HEK293T (cell line): ENCODE results near the gene TMOD1.
A peak's percentile ranks its signal among the peaks of the same experiment; 100 is the strongest.

Experiments used
- CTCF ChIA-PET: fragments of 350-600 bp; formaldehyde crosslinking; extraction: SDS; loops from one replicate; lab custom pipeline; 2021; ENCODE audit warnings: antibody characterized with exemption, inconsistent platforms; lab: Yijun Ruan, JAX
- POLR2A ChIA-PET: fragments of 350-600 bp; formaldehyde crosslinking; extraction: SDS; loops from one replicate; lab custom pipeline; 2020; ENCODE audit warnings: antibody characterized with exemption, inconsistent platforms; lab: Yijun Ruan, JAX
- DNase-seq: peaks from one replicate; pipeline ENCODE4 v3.0.0; 2012; ENCODE audit warnings: mixed read lengths; ENCODE audit errors: extremely low spot score
- ARNT ChIP-seq: fragments of 450-650 bp; IDR thresholded peaks from 2 replicates; pipeline ENCODE4 v1.6.1; 2017; ENCODE audit warnings: mild to moderate bottlenecking
- BHLHE40 ChIP-seq: fragments of 450-650 bp; IDR thresholded peaks from 2 replicates; pipeline ENCODE4 v1.6.1; 2016; ENCODE audit warnings: mild to moderate bottlenecking, moderate library complexity, borderline replicate concordance
- CTBP1 ChIP-seq: fragments of 450-650 bp; IDR thresholded peaks from 2 replicates; pipeline ENCODE4 v1.6.1; 2016; ENCODE audit warnings: borderline replicate concordance
- ELF4 ChIP-seq: fragments of 450-650 bp; IDR thresholded peaks from 2 replicates; pipeline ENCODE4 v1.6.1; 2017; ENCODE audit warnings: antibody characterized with exemption
- FOXA1 ChIP-seq: fragments of 450-650 bp; IDR thresholded peaks from 2 replicates; pipeline ENCODE4 v1.6.1; 2016; ENCODE audit warnings: mild to moderate bottlenecking
- FOXK2 ChIP-seq: fragments of 450-650 bp; IDR thresholded peaks from 2 replicates; pipeline ENCODE4 v1.6.1; 2016; ENCODE audit warnings: mild to moderate bottlenecking
- FOXM1 ChIP-seq: fragments of 450-650 bp; IDR thresholded peaks from 2 replicates; pipeline ENCODE4 v1.6.1; 2017; ENCODE audit warnings: mild to moderate bottlenecking, borderline replicate concordance
- HDGF ChIP-seq: fragments of 450-650 bp; IDR thresholded peaks from 2 replicates; pipeline ENCODE4 v1.6.1; 2017; ENCODE audit warnings: antibody characterized with exemption, borderline replicate concordance
- L3MBTL2 ChIP-seq: fragments of 450-650 bp; conservative IDR thresholded peaks from 2 replicates; pipeline ENCODE4 v1.6.1; 2016; ENCODE audit warnings: mild to moderate bottlenecking
- LEF1 ChIP-seq: fragments of 450-650 bp; IDR thresholded peaks from 2 replicates; pipeline ENCODE4 v1.6.1; 2017; ENCODE audit warnings: mild to moderate bottlenecking, borderline replicate concordance
- NFRKB ChIP-seq: fragments of 450-650 bp; IDR thresholded peaks from 2 replicates; pipeline ENCODE4 v1.6.1; 2016; ENCODE audit warnings: mild to moderate bottlenecking, moderate library complexity
- SP1 ChIP-seq: fragments of 450-650 bp; IDR thresholded peaks from 2 replicates; pipeline ENCODE4 v1.6.1; 2017
- SUZ12 ChIP-seq: fragments of 450-650 bp; IDR thresholded peaks from 2 replicates; pipeline ENCODE4 v1.6.1; 2016; ENCODE audit warnings: mild to moderate bottlenecking
- TARDBP ChIP-seq: fragments of 450-650 bp; IDR thresholded peaks from 2 replicates; pipeline ENCODE4 v1.6.1; 2016
- ZNF384 ChIP-seq: fragments of 450-650 bp; IDR thresholded peaks from 2 replicates; pipeline ENCODE4 v1.6.1; 2016
- TF ChIP-seq, protein P1 (sequence below): fragments of 450-650 bp; IDR thresholded peaks from 2 replicates; pipeline ENCODE4 v1.6.1; 2016

TMOD1 gene

DNA sequence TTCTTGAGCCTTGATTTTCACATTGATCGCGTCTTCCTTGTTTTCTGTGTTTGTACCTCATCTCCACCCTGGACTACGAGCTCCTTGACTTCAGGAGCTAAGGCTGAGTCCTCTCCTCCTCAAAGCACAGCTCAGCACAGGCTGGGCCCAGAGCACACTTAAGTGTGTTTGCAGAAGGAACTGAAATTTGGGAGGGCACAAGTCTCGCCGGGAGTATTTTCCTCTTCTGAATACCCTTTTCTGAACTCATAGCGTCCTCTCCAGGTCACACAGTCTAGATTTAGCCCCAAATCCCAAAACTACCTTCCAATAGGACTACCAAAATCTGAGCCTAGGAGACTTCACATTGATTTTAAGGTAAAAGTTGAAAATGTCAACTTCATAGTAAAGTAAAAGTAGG, 90.1 kb downstream of the TMOD1 start:
- ChIA-PET POLR2A (no interaction called here), CTCF (interaction anchor here (0.6 kb wide), 1 partner anchor 18 kb away, joined by 3 read pairs; no protein-coding TSS in a partner anchor)
- no peak for DNase-seq
- TF ChIP-seq FOXA1 = no peak
- no peak for TF ChIP-seq FOXK2
- TF ChIP-seq SUZ12 = no peak
- no peak for TF ChIP-seq ARNT
- TF ChIP-seq L3MBTL2 = no peak
- no peak for TF ChIP-seq BHLHE40
- TF ChIP-seq CTBP1 = no peak
- no peak for TF ChIP-seq FOXM1
- TF ChIP-seq HDGF = no peak
- TF ChIP-seq LEF1 = no peak
- TF ChIP-seq ELF4 = no peak
- no peak for TF ChIP-seq NFRKB
- TF ChIP-seq, protein P1, sequence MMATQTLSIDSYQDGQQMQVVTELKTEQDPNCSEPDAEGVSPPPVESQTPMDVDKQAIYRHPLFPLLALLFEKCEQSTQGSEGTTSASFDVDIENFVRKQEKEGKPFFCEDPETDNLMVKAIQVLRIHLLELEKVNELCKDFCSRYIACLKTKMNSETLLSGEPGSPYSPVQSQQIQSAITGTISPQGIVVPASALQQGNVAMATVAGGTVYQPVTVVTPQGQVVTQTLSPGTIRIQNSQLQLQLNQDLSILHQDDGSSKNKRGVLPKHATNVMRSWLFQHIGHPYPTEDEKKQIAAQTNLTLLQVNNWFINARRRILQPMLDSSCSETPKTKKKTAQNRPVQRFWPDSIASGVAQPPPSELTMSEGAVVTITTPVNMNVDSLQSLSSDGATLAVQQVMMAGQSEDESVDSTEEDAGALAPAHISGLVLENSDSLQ = no peak
- TF ChIP-seq TARDBP = no peak
- TF ChIP-seq ZNF384 = no peak
- no peak for TF ChIP-seq SP1

DNA sequence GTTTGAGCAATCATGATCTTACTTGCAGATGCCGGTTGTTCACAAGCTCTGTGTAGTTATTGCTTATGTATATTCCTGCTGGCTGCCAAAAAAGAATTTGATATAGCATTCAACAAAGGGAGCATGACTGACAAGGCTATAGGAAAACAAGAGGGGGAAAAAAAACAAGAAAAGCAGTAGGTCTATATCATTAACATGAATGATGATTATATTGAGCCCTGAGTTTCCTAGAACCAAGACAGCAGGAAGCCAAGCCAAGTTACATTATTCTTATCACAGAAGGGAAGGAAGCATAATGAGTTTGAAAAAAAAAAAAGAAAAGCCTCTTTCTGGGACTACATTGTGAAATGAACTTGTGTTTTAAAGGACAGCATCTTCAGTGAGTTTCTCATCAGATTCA, 90.7 kb downstream of the TMOD1 start:
- no peak for DNase-seq
- no peak for TF ChIP-seq NFRKB
- no peak for TF ChIP-seq FOXM1
- TF ChIP-seq HDGF = no peak
- TF ChIP-seq FOXK2 = no peak
- TF ChIP-seq SUZ12 = no peak
- TF ChIP-seq ELF4 = no peak
- ChIA-PET POLR2A (no interaction called here), CTCF (no interaction called here)

GRCh38 chr9:97593960-97594359, 92.5 kb downstream of the TMOD1 start:
- CTCF ChIA-PET = interaction anchor here (1.7 kb wide), 1 partner anchor 21 kb away, joined by 6 read pairs; no protein-coding TSS in a partner anchor
- no peak for TF ChIP-seq NFRKB
- no peak for TF ChIP-seq FOXA1
- TF ChIP-seq L3MBTL2 = no peak
- no peak for TF ChIP-seq CTBP1
- no peak for TF ChIP-seq BHLHE40
- no peak for TF ChIP-seq SUZ12
- TF ChIP-seq LEF1 = no peak
- no peak for TF ChIP-seq SP1
- no peak for TF ChIP-seq ELF4
- TF ChIP-seq FOXM1 = no peak
- no peak for TF ChIP-seq ARNT
- no peak for TF ChIP-seq FOXK2
- TF ChIP-seq ZNF384 = no peak
- TF ChIP-seq TARDBP = no peak
- TF ChIP-seq, protein P1 = no peak
- no peak for TF ChIP-seq HDGF
- no peak for DNase-seq
- POLR2A ChIA-PET = no interaction called here

DNA sequence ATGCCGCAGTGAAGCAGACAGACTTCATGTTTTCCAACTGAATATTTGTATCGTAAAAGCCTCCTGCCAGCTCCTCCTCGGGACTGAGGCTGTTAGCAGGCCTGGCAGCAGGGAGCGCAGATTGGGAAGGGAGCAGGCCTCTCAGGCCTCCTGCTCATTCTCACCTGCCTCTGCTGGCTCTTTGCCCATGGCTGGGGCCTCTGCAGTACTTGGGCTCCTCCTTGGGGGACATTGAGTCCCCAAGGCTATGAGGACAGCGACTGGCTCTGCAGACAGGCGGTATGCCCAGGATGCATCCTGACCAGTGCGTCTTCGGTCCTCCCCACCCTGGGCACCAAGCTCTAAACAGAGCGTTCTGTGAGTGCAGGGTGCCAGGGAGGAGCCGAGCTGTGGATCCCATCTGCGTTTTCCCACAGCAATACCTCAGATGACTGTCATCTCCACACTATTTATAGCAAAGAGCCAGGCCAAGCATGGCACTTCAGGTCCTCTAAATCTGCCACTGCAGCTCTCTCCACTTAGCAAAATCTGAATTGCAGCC, 93.0 kb downstream of the TMOD1 start:
- POLR2A ChIA-PET = no interaction called here
- CTCF ChIA-PET = interaction anchor here (1.7 kb wide), 1 partner anchor 21 kb away, joined by 6 read pairs; no protein-coding TSS in a partner anchor
- no peak for DNase-seq
- no peak for TF ChIP-seq FOXM1
- no peak for TF ChIP-seq ZNF384
- TF ChIP-seq, protein P1 = no peak
- TF ChIP-seq FOXK2 = no peak
- no peak for TF ChIP-seq HDGF
- TF ChIP-seq CTBP1 = no peak
- TF ChIP-seq SUZ12 = no peak
- no peak for TF ChIP-seq ELF4
- TF ChIP-seq BHLHE40 = no peak
- TF ChIP-seq L3MBTL2 = no peak

DNA sequence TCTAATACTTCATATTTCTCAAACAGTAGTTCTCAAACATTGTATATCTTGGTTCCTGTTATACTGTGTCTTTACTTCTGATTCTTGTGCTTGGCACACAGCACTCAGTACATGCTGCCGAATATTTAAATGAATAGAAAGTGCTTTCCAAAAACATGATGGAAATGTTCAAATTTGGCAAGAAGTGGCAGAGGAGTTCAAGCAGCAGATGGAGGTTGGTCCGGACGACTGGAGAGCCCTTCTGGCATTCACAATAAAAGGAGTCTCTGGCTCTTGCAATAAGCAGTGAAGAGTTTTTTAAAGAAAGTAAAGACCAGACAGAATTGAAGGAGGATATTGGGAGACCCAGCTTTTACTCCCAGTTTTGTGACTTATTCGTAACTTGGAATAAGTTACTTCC, 95.4 kb downstream of the TMOD1 start:
- ChIA-PET CTCF (interaction anchor here (2.4 kb wide), 1 partner anchor 123 kb away, joined by 16 read pairs; no protein-coding TSS in a partner anchor), POLR2A (no interaction called here)
- TF ChIP-seq ELF4 = no peak
- no peak for TF ChIP-seq HDGF
- no peak for DNase-seq

DNA sequence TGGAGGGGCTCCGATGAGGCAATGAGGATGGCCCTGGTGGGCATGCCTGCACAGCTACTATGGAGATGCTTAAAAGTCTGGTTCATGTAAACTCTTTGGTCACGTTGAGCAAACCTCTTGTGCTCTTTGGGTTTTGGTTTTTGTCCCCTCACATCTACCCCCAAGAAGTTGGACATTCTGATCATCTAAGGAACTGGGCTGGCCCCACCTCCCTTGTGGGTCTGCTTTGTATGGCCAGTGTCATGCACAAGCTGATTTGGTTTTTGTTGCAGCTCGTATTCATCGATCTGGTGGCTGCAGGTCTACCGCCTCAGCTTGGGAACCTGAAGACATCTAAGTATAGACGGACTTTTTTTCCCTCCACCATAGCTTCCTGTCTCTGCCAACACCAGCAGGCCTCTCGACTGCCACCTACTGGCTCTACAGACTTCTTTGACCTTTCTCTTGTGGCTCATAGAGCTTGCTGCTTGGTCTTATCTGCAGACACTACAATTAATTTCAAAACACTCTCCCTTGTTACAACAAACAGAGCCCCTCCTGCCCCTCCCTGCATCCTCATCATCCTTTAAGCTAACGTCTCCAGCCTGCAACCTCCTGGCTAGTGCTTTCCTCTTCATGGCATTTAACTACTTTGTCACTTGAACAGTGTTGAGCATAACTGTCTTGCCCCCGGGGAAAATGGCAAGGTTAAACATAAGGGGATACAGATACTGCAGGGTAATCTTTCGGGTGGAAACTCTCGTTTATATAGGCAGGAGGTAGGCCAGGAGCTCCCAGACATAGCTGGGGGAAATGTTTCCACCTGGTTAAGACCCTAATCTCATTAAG, 97.2 kb downstream of the TMOD1 start:
- POLR2A ChIA-PET = interaction anchor here (2.0 kb wide), 1 partner anchor 34 kb away, joined by 5 read pairs; no protein-coding TSS in a partner anchor
- DNase-seq = peak; percentile 74
- CTCF ChIA-PET = interaction anchor here (0.6 to 2.4 kb wide), 29 partner anchors 8 to 1248 kb away, joined by 3 to 55 read pairs (median 4); partner anchors contain the start of genes NCBP1, TMOD1 and TSTD2
- TF ChIP-seq L3MBTL2 (no peak), FOXK2 (no peak), FOXA1 (no peak), SP1 (no peak), LEF1 (no peak), HDGF (no peak), ZNF384 (no peak), ARNT (no peak), SUZ12 (no peak), CTBP1 (no peak), FOXM1 (no peak), NFRKB (no peak), TARDBP (no peak), BHLHE40 (no peak), ELF4 (no peak)
- TF ChIP-seq, protein P1 = no peak
